ENCODE results near the gene RSPH9.
"Not testable (repeated sequence)": the region's sequence is repeated elsewhere in the genome, so short reads cannot be mapped to it uniquely, and the experiment has no call there.

RSPH9 gene

DNA sequence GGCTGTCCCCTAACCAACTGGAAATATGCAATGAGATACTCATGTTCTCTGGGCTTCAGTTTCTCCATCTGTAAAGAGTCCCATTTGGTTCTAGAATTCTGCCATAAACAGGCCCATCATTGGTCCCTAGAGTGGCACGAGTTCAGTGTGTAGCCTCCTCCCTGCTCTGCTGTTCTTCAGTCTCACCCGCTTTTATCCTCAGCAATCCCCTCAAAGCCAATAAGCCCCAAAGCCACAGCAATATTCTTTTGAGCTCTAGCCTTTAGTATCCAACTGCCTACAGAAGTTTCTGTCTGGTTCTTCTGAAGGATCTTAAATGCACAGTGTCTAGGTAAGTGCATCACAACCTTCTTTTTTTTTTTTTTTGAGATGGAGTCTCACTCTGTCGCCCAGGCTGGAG lies 52.6 kb downstream of the RSPH9 start:
- DNase-seq (ENCODE audit: low spot score): no peak
- no peak for TF ChIP-seq CTCF (IDR thresholded peaks at IDR 0.05; ENCODE audit: extremely low read depth, missing control alignments)

DNA sequence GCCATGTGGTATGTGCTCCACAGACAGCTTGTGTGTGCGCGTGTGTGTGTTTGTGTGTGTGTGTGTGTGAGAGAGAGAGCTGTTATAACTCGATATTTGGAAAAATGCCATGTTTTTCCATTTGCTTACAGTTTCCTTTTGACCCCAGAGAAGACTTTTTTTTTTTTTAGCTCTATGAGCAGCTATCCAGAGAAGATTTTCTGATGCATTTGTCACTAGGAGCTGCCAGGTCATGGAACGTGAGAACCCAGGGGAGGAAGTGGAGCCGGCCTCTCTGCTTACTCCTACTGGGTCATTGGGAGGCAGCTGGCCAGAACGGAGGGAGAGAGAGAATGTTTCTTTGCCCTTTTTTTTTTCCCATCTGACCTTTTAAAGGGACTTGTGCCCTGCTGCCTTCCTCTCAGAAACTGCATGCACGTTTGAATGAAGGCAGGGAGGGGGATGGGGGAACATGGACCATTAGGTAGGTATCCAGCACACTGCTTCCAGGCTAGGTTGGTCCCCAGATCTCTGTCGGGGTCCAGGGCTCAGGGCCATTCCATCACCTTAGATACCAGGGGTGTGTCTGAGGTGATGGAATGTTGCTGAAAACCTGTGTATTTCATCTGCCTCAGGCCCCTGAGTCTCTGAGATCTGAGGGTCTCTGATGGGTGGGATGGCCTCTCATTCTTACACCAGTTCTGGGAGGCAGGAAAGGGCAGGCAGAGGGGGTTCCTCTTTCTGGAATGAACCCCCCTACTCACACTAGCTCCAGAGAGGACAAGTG lies 53.9 kb downstream of the RSPH9 start:
- TF ChIP-seq CTCF (IDR thresholded peaks at IDR 0.05; ENCODE audit: extremely low read depth, missing control alignments): no peak
- no peak for DNase-seq (ENCODE audit: low spot score)

GRCh38 chr6:43699564-43700186 lies 54.8 kb downstream of the RSPH9 start:
- no peak for TF ChIP-seq CTCF (IDR thresholded peaks at IDR 0.05; ENCODE audit: extremely low read depth, missing control alignments)
- DNase-seq (ENCODE audit: low spot score): no peak

DNA sequence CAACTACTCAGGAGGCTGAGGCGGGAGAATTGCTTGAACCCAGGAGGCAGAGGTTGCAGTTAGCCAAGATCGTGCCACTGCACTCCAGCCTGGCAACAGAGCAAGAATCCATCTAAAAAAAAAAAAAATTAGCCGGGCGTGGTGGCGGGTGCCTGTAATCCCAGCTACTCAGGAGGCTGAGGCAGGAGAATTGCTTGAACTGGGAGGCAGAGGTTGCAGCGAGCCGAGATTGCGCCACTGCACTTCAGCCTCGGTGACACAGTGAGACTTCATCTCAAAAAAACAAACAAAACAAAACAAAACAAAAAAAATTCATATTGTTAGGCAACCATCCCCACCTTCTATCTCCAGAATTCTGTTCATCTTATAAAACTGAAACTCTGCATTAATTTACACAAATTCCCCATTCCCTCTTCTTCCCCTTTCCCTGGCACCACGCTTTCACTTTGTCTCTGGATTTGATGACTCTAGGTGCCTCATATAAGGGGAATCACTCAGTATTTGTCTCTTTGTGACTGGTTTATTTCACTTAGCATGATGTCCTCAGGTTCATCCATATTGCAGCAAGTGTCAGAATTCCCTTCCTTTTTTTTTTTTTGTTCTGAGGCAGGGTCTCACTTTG lies 56.2 kb downstream of the RSPH9 start:
- DNase-seq (ENCODE audit: low spot score): not testable (repeated sequence)

- TF ChIP-seq CTCF (IDR thresholded peaks at IDR 0.05; ENCODE audit: extremely low read depth, missing control alignments): no peak
- no peak for DNase-seq (ENCODE audit: low spot score)
Observed at GRCh38 chr6:43702171-43702533, 57.3 kb downstream of the RSPH9 start.

DNA sequence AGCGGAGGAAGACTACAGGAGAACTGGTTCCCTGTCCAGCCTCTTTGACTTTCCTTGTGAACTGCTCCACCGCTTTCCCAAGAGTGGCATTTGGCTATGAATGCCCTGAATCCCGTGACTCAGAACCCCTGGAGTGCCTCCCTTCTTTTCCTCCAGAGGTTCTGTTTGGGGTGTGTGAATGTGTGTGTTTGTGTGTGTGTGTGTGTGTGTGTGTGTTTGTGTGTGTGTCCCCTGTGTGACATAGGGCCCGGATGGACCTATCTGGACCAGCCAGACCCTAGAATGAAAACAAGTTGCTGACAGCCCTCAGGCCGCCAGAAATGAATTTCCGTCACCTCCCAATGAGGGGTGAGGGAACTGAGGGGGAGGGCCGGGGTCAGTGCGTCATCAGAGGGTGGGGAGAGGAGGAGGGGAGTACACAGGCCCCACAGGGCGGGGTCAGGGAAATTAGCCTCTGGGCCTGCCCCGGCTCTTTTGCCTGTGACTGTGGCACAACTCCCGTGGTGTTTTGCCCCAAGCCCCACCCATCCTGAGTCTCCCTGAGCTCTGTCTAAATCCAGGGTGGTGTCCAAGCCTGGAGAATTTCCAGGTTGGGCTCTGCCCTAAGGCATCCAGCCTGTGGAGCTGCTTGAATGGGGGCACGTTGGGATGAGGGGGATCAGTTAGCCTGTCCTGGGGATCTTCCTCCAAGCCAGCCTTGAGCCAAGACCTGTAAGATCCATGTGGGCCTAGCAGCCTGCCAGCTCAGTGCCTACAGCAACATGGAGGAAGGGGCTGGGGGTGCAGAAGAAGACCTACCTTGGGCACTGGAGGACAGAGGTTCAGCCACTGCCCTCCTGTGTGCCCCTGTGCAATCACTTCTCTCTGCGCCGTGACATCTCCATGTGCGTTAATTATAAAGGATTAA lies 58.0 kb downstream of the RSPH9 start:
- TF ChIP-seq CTCF (IDR thresholded peaks at IDR 0.05; ENCODE audit: extremely low read depth, missing control alignments): no peak
- DNase-seq (ENCODE audit: low spot score): peak; percentile 38

DNA sequence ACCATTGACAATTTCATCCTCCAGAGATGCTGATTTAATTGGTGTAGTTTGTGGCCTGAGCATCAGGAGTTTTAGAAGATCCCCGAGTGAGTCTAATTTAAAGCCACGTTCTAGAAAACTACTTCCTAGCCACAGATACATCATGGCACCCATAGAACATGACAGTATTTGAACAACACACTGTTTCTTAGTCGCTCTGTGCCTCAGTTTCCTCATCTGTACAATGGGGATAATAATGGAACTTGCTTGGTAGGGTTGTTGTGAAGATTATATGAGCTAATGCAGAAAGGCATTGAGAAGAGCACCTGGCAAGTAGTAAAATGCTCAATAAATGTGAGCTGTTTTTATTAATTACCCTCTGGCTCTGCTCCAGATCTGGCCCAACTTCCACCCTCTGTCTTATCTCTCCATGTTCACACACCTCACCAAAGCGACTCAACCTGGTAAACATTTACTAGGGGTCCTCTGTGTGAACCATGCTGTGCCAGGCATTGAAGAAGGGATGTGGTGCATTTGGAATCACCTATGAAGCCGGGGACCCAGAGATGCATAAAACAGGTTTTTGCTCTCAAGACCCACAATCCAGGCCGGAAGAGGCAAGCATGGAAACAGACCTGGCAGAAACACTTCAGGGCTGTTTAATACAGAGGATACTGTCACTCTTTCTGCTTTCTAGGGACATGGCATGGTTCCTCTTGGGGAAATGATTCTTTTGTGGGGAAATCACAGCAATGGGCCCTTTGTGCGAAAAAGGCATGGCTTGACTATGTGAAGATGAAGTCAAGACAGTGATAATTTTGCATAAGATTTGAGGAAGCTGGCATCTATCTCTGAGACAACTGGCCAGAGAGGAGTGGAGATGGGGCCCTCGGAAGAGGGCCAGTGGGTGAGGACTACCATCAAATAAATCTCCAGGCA lies 58.9 kb downstream of the RSPH9 start:
- DNase-seq (ENCODE audit: low spot score): no peak
- TF ChIP-seq CTCF (IDR thresholded peaks at IDR 0.05; ENCODE audit: extremely low read depth, missing control alignments): no peak

Data from GM20000 (cell line).